Keratinocyte (primary cell): Measurements from ENCODE around the gene MON1A. TPM values are rescaled to one million over a fixed set of nuclear protein-coding genes. Genes with fewer than 3 reads are reported as not detected.

Experiments used
- DNase-seq: peaks from one replicate; pipeline ENCODE4 v3.0.0-alpha.2; 2011; ENCODE audit warnings: low read depth, missing footprints, low spot score
- FAIRE-seq: peaks from 2 replicates; lab custom pipeline; 2011; peaks lifted over from hg19 to GRCh38; lab: Jason Lieb, UNC
- H2AFZ ChIP-seq: 2 replicates; pipeline ENCODE4 v1.6.0; 2012; ENCODE audit warnings: low read length, control low read depth, inconsistent platforms; ENCODE audit not compliant: control insufficient read depth
- H3K27ac ChIP-seq: 2 replicates; pipeline ENCODE4 v1.5.1; 2011; ENCODE audit warnings: low read length; ENCODE audit not compliant: control insufficient read depth, insufficient read depth
- H3K27me3 ChIP-seq: 3 replicates; pipeline ENCODE4 v1.6.0; 2011; ENCODE audit warnings: low read length; ENCODE audit not compliant: control insufficient read depth, insufficient read depth; ENCODE audit errors: extremely low read depth
- H3K36me3 ChIP-seq, 2 experiments: 2 replicates in 1 of 2; 3 replicates in 1 of 2; pipeline ENCODE4 v1.5.1; 2011; ENCODE audit warnings: low read length in 2 of 2, mild to moderate bottlenecking in 1 of 2; ENCODE audit not compliant: control insufficient read depth in 2 of 2, insufficient read depth in 2 of 2; ENCODE audit errors: extremely low read depth in 1 of 2
- H3K4me1 ChIP-seq: 3 replicates; pipeline ENCODE4 v1.5.1; 2011; ENCODE audit warnings: low read length; ENCODE audit not compliant: control insufficient read depth, insufficient read depth; ENCODE audit errors: extremely low read depth
- H3K4me2 ChIP-seq: 3 replicates; pipeline ENCODE4 v1.6.0; 2011; ENCODE audit warnings: low read depth, low read length; ENCODE audit not compliant: control insufficient read depth, insufficient read depth; ENCODE audit errors: extremely low read depth
- H3K4me3 ChIP-seq, 3 experiments: fragments of 200-600 bp in 1 of 3; sonication (generic) in 1 of 3; 2 replicates in 2 of 3; 3 replicates in 1 of 3; pipeline ENCODE4 v1.5.1; 2011 to 2016; ENCODE audit warnings: low read length in 3 of 3, mild to moderate bottlenecking in 3 of 3, control low read depth in 2 of 3, inconsistent platforms in 1 of 3, low read depth in 1 of 3, mixed read lengths in 1 of 3, mixed run types in 1 of 3, moderate library complexity in 1 of 3; ENCODE audit not compliant: control insufficient read depth in 2 of 3, insufficient read depth in 2 of 3; ENCODE audit errors: extremely low read depth in 1 of 3
- H3K79me2 ChIP-seq: 2 replicates; pipeline ENCODE4 v1.6.0; 2012; ENCODE audit warnings: low read length; ENCODE audit not compliant: control insufficient read depth, insufficient read depth
- H3K9ac ChIP-seq: 3 replicates; pipeline ENCODE4 v1.6.0; 2011; ENCODE audit warnings: low read length; ENCODE audit not compliant: control insufficient read depth, insufficient read depth; ENCODE audit errors: extremely low read depth
- H3K9me1 ChIP-seq: 3 replicates; pipeline ENCODE4 v1.6.0; 2011; ENCODE audit warnings: low read length; ENCODE audit not compliant: control insufficient read depth, insufficient read depth; ENCODE audit errors: extremely low read depth
- H3K9me3 ChIP-seq: 2 replicates; pipeline ENCODE4 v1.5.1; 2012; ENCODE audit warnings: low read depth, low read length; ENCODE audit not compliant: control insufficient read depth
- H4K20me1 ChIP-seq: 3 replicates; pipeline ENCODE4 v1.6.0; 2011; ENCODE audit warnings: low read length; ENCODE audit not compliant: control insufficient read depth, insufficient read depth; ENCODE audit errors: extremely low read depth
- EZH2 ChIP-seq: IDR thresholded peaks from one replicate; pipeline ENCODE4 v1.6.1; 2012; ENCODE audit warnings: inconsistent platforms, mild to moderate bottlenecking, low read length, moderate library complexity
- dilution Hi-C: fragments of 300-500 bp; cut with MboI; formaldehyde crosslinking; loops from one replicate; pipeline ENCODE4 v1.7.0; 2020; ENCODE audit warnings: low sequenced_read_pairs; ENCODE audit not compliant: extremely low pct_ligation_motif_present
- polyA plus RNA-seq, 5 experiments: library from polyadenylated mRNA; depleted of rRNA in 3 of 5; stranded (reverse) in 3 of 5; stranded (forward) in 1 of 5; unstranded in 1 of 5; fragments of >200 nt; gene quantifications; 1 replicate in 1 of 5; 2 replicates in 3 of 5; 3 replicates in 1 of 5; pipeline versions ENCODE4 v1.2.1 to v1.2.3, GENCODE V29; 2011 to 2012; ENCODE audit warnings: missing spikeins in 2 of 5, low read depth in 1 of 5, low replicate concordance in 1 of 5
- TF ChIP-seq, protein P1 (sequence below), 3 experiments: IDR thresholded peaks in 1 of 3; conservative IDR thresholded peaks in 1 of 3; optimal IDR thresholded peaks in 1 of 3; 2 replicates in 2 of 3; 3 replicates in 1 of 3; pipeline versions ENCODE3 to v1.5.1; 2011; ENCODE audit warnings: low read length in 3 of 3, mild to moderate bottlenecking in 3 of 3, moderate library complexity in 2 of 3, control low read depth in 1 of 3, inconsistent platforms in 1 of 3; ENCODE audit not compliant: insufficient read depth in 2 of 3; ENCODE audit errors: extremely low read depth in 1 of 3

MON1A gene
- polyA plus RNA-seq, 1 donor (not counting 4 experiments of a cell fraction or from before 2014, with no cell fraction given) = 10.7 TPM

- Histone ChIP-seq H2AFZ (no peak overlapping the region), H4K20me1 (peaks cover 4% of the 10 kb centered on the region), H3K4me1 (no peaks in the 10 kb centered on the region), H3K79me2 (no peaks in the 10 kb centered on the region), H3K9me3 (no peaks in the 10 kb centered on the region), H3K27ac (no peak overlapping the region), H3K9ac (no peak overlapping the region), H3K4me3 (no peak overlapping the region), H3K36me3 (no peaks in the 10 kb centered on the region), H3K4me2 (no peak overlapping the region), H3K9me1 (no peaks in the 10 kb centered on the region), H3K27me3 (peaks cover 67% of the 10 kb centered on the region)
- no peak for DNase-seq
- dilution Hi-C loops = loop anchor here (25.0 kb wide), 2 partner anchors 94 to 131 kb away; no protein-coding TSS in a partner anchor
- peak; percentile 57 for FAIRE-seq
- TF ChIP-seq, protein P1, sequence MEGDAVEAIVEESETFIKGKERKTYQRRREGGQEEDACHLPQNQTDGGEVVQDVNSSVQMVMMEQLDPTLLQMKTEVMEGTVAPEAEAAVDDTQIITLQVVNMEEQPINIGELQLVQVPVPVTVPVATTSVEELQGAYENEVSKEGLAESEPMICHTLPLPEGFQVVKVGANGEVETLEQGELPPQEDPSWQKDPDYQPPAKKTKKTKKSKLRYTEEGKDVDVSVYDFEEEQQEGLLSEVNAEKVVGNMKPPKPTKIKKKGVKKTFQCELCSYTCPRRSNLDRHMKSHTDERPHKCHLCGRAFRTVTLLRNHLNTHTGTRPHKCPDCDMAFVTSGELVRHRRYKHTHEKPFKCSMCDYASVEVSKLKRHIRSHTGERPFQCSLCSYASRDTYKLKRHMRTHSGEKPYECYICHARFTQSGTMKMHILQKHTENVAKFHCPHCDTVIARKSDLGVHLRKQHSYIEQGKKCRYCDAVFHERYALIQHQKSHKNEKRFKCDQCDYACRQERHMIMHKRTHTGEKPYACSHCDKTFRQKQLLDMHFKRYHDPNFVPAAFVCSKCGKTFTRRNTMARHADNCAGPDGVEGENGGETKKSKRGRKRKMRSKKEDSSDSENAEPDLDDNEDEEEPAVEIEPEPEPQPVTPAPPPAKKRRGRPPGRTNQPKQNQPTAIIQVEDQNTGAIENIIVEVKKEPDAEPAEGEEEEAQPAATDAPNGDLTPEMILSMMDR (optimal IDR thresholded peaks at IDR 0.05 in 1 of 3, IDR thresholded peaks at IDR 0.05 in 1 of 3, conservative IDR thresholded peaks at IDR 0.05 in 1 of 3; ENCODE audit: extremely low read depth in 1 of 3, insufficient read depth in 2 of 3, low read length in 3 of 3) = no peak
- TF ChIP-seq EZH2 = no peak
These were observed 61.7 kb downstream of the MON1A start for GRCh38 chr3:49867871-49868321.

DNA sequence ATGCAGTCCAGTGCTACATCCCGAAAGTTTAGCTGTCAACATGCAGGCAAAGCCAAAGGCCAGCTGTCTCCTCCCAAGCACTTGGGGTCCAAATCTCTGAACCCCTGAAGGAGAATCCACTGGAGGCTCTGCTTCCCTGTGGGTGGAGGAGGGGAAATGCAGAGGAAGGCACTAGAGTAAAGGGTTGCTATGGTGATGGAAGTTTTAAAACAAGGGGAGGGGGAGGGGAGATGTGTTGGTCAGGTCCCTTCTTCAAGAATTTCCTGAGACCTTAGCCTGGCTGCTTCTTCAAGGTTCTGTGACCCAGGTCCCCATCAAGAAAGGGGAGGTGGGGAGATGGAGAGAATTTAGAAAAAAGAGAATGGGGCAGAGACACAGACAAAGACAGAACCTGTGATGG lies 62.2 kb downstream of the MON1A start:
- DNase-seq (no peak), FAIRE-seq (no peak)
- Histone ChIP-seq H3K36me3 (no peaks in the 10 kb centered on the region), H3K27ac (no peak overlapping the region), H3K4me1 (no peaks in the 10 kb centered on the region), H4K20me1 (peaks cover 4% of the 10 kb centered on the region), H3K9ac (no peak overlapping the region), H3K27me3 (peaks cover 67% of the 10 kb centered on the region), H3K4me2 (no peak overlapping the region), H3K9me3 (no peaks in the 10 kb centered on the region), H3K4me3 (no peak overlapping the region), H2AFZ (no peak overlapping the region), H3K79me2 (no peaks in the 10 kb centered on the region), H3K9me1 (no peaks in the 10 kb centered on the region)
- TF ChIP-seq, protein P1 (optimal IDR thresholded peaks at IDR 0.05 in 1 of 3, IDR thresholded peaks at IDR 0.05 in 1 of 3, conservative IDR thresholded peaks at IDR 0.05 in 1 of 3; ENCODE audit: extremely low read depth in 1 of 3, insufficient read depth in 2 of 3, low read length in 3 of 3) = no peak
- no peak for TF ChIP-seq EZH2
- dilution Hi-C loops = loop anchor here (25.0 kb wide), 2 partner anchors 95 to 130 kb away; no protein-coding TSS in a partner anchor
